ENCODE measurements around the gene HENMT1.

DNA sequence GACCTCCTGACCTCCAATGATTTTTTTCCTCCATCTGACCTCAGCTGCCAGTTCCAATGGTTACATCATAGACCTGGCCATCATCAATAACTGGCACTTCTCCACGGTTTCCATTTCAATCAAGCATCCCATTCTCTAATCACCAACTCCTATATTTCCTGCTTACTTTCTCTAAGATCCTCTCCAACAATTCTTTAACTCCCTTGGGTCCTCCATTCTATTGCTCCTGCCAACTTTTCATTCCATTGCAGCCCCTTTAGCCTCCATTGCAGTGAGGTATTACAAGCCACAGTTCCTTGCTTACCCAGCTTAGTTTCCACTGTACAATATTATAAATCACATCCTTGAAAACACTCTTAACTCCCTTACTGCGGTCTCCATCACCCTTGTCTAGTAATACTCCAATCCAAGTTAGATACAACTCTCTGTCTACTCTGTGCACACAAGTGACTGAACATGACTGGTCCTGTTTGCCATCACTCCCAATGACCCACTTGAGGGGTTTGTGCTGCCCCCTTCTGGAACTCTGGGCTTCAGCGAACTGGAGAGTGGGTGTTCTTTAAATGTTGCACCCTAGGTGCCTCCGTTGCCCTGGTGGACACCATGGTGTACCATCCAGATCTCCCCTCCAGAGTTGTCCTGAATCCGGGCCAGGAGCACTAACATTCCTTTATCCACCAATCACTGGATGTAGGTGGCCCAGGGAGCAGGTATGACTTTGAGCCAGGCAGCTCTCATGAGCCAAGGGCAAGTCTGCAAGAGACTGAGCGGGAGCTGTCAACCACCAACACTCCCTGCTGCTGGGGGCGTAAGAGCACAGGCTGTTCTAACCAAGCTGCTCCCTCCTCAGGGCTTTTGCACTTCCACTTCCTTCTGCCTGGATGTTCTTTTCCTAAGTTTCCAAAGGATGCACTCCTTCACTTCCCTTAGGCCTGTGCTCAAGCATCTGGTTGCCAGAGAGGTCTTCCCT is 48.1 kb upstream of the HENMT1 start:
- no peak for TF ChIP-seq POLR2A (IDR thresholded peaks at IDR 0.05; ENCODE audit: low read depth, low read length)
- TF ChIP-seq TAF1 (IDR thresholded peaks at IDR 0.05; ENCODE audit: borderline replicate concordance, low read depth, low read length) = no peak
- TF ChIP-seq POLR2AphosphoS5 (IDR thresholded peaks at IDR 0.05; ENCODE audit: low read depth, low read length) = no peak
